Heart left ventricle (tissue), 16 donors: Measurements from ENCODE around the gene RFX7. TPM values are rescaled to one million over a fixed set of nuclear protein-coding genes. Genes with fewer than 3 reads are reported as not detected.
"Not testable (repeated sequence)": the region's sequence is repeated elsewhere in the genome, so short reads cannot be mapped to it uniquely, and the experiment has no call there.

Experiments
- ATAC-seq, 4 donors: fragments of 200-7000 bp; cut with Tn5 transposase; one replicate each; pipeline ENCODE4 v1.9.1; 2020 to 2022; ENCODE audit warnings: moderate library complexity in 4 of 4, mild to moderate bottlenecking in 3 of 4, moderate number of reproducible peaks in 1 of 4
- DNase-seq, 5 donors: peaks; one replicate each; pipeline ENCODE4 v3.0.0-alpha.2; 2020
- H3K27ac ChIP-seq, 12 donors: fragments of 200-600 bp; sonication (generic) in 4 of 12; one replicate each; pipeline versions ENCODE4 v1.5.0 to v1.8.0; 2016 to 2022; ENCODE audit warnings: mild to moderate bottlenecking in 2 of 12
- H3K27me3 ChIP-seq, 9 donors: fragments of 200-600 bp; sonication (generic) in 2 of 9; one replicate each; pipeline versions ENCODE4 v1.5.1 to v1.8.0; 2016 to 2022; ENCODE audit warnings: mild to moderate bottlenecking in 3 of 9
- H3K36me3 ChIP-seq, 9 donors: fragments of 200-600 bp; sonication (generic) in 2 of 9; one replicate each; pipeline versions ENCODE4 v1.5.0 to v1.8.0; 2018 to 2022; ENCODE audit warnings: mild to moderate bottlenecking in 2 of 9
- H3K4me1 ChIP-seq, 12 donors: fragments of 200-600 bp; sonication (generic) in 4 of 12; one replicate each; pipeline versions ENCODE4 v1.5.0 to v1.8.0; 2016 to 2022; ENCODE audit warnings: mild to moderate bottlenecking in 3 of 12
- H3K4me3 ChIP-seq, 12 donors: fragments of 200-600 bp; sonication (generic) in 4 of 12; one replicate each; pipeline versions ENCODE4 v1.5.0 to v1.8.0; 2017 to 2022; ENCODE audit warnings: mild to moderate bottlenecking in 9 of 12, moderate library complexity in 4 of 12
- H3K9me3 ChIP-seq, 12 donors: fragments of 200-600 bp; sonication (generic) in 4 of 12; one replicate each; pipeline versions ENCODE4 v1.5.0 to v1.8.0; 2016 to 2022; ENCODE audit warnings: mild to moderate bottlenecking in 1 of 12
- CTCF ChIP-seq, 12 donors: fragments of 200-600 bp; sonication (generic) in 4 of 12; IDR thresholded peaks; one replicate each; pipeline versions ENCODE4 v1.5.0 to v1.8.0; 2018 to 2022; ENCODE audit warnings: antibody characterized with exemption in 12 of 12, mild to moderate bottlenecking in 5 of 12
- POLR2A ChIP-seq, 2 donors: fragments of 450-650 bp; IDR thresholded peaks; one replicate each; pipeline ENCODE4 v1.6.1; 2017; ENCODE audit warnings: antibody characterized with exemption in 2 of 2, mild to moderate bottlenecking in 2 of 2, moderate library complexity in 2 of 2
- WGBS, 4 donors: extraction: QIAGEN DNeasy Blood & Tissue Kit in 2 of 4; methylation state at CpG; one replicate each; pipeline versions ENCODE4 v1.1.5 to v1.1.7; 2013 to 2018; 5-methylcytosine and 5-hydroxymethylcytosine counted together
- intact Hi-C, 10 donors: fragments of 100-400 bp; cut with DNase I; formaldehyde crosslinking; loops; one replicate each; pipeline versions ENCODE4 v1.11.1 to v1.14.2; 2022
- polyA plus RNA-seq, 2 donors: library from polyadenylated mRNA; stranded (reverse); fragments of 200-250 nt; gene quantifications; one replicate each; pipeline ENCODE4 v1.2.3, GENCODE V29; 2013
- total RNA-seq, 9 donors: library from RNA; depleted of rRNA in 2 of 9; stranded (reverse); fragments of >200 nt in 2 of 9; fragmentation: NEBNext Ultra II Directional in 3 of 9; extraction: Animal tissue kit (Norgen Biotek cat#: 25700) in 3 of 9; gene quantifications; one replicate each; pipeline versions ENCODE4 v1.1.0 to v1.2.4, GENCODE V29; 2016 to 2023
- donor health status: ischemic (EF 13 %, LVEDD 7.1; RV severe dilation, severe dysfunction).
- donor health status: healthy with polysubstance abuse.
- donor health status: DM: no; HTN: yes; CAD: no.
- donor health status: DM: no; HTN: no; CAD: no.
- donor health status: ischemic (EF 25% LVEDD 6.9; RV normal size, moderate dysfunction).
- donor health status: ischemic (EF 25% LVEDD 5.7; RV mildly dilated, moderate dysfunction).
- donor health status: healthy.
- donor health status: DM: yes; HTN: yes; CAD: no.
- donor health status: ischemic (EF 35%, LVEDD 5.7; RV mildly dilated, moderate dysfunction).
- donor health status: nonischemic (EF 11% LVEDD 7.7; RV severe dilation, severe dysfunction).
- donor health status: DM: yes; HTN: yes; CAD: no.
- donor health status: PGD.
- donor health status: ischemic (EF 29% LVEDD 5.4; RV normal size, mild dysfunction).
- donor health status: nonischemic (EF 23%, LVEDD 6.1; RV moderate dilation, normal function).

RFX7 gene
- total and polyA plus RNA-seq, 11 donors, result 0.91 to 15.2 (median 7.6) TPM

- no peak overlapping the region for H3K27ac ChIP-seq
- peaks cover 0 to 29% (median 4%) of the 10 kb centered on the region in 12 donors for H3K9me3 ChIP-seq
- intact Hi-C loops, result no loop called here
- no peaks in the 10 kb centered on the region for H3K36me3 ChIP-seq
- TF ChIP-seq CTCF (IDR thresholded peaks at IDR 0.05), result no peak
- TF ChIP-seq POLR2A (IDR thresholded peaks at IDR 0.05), result no peak
- DNase-seq, result no peak
- H3K4me3 ChIP-seq, result no peak overlapping the region
- no peaks in the 10 kb centered on the region for H3K27me3 ChIP-seq
- no peaks in the 10 kb centered on the region for H3K4me1 ChIP-seq
- WGBS, 4 donors, result 67 to 69% (median 67%) methylated on average over 4 of the region's 4 CpGs
- no peak for ATAC-seq
Observed at GRCh38 chr15:56261854-56262509, 18.3 kb upstream of the RFX7 start.

GRCh38 chr15:56257306-56257705, 13.6 kb upstream of the RFX7 start:
- 88 to 96% (median 92%) methylated on average over 1 of the region's 1 CpG for WGBS, 4 donors
- intact Hi-C loops, result loop anchor here in 1 of 10 donors (10.0 kb wide), 1 partner anchor 157 kb away; no protein-coding TSS in a partner anchor
- not testable (repeated sequence) for H3K36me3 ChIP-seq, H3K27ac ChIP-seq, ATAC-seq, H3K4me3 ChIP-seq, H3K4me1 ChIP-seq, DNase-seq, H3K27me3 ChIP-seq
- H3K9me3 ChIP-seq, result peaks cover 0 to 29% (median 4%) of the 10 kb centered on the region in 12 donors

- Histone ChIP-seq H3K4me3 (no peak overlapping the region), H3K27ac (no peak overlapping the region), H3K36me3 (no peaks in the 10 kb centered on the region), H3K9me3 (peaks cover 0 to 11% (median 2%) of the 10 kb centered on the region in 12 donors), H3K4me1 (peaks cover 0 to 7% (median 0%) of the 10 kb centered on the region in 12 donors), H3K27me3 (peaks cover 0 to 5% (median 0%) of the 10 kb centered on the region in 9 donors)
- TF ChIP-seq CTCF (IDR thresholded peaks at IDR 0.05) (no peak), POLR2A (IDR thresholded peaks at IDR 0.05) (no peak)
- DNase-seq, result no peak
- ATAC-seq, result no peak
- intact Hi-C loops, result loop anchor here in 1 of 10 donors (10.0 kb wide), 1 partner anchor 161 kb away; no protein-coding TSS in a partner anchor
Observed at GRCh38 chr15:56254265-56254664, 10.6 kb upstream of the RFX7 start.

DNA sequence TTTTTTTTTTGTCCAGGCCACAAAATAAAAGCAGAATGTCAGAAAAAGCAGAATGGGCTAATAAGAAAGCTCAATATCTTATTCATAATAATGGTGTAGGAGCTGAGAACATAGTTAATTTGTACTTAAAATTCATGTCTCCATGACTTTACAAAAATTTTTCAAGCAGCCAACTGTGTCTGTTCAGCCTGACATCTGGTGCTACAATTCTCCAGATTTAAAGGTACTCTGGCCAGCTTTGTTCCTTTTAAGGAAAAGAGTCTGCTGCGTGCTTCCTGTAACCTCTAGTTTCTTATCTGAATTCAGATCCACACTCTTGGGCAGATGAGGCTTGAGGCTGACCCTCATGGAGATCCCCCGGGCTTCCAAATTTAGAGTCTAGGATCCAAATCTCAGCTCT, 8.7 kb upstream of the RFX7 start:
- 21 to 36% (median 29%) methylated on average over 2 of the region's 2 CpGs for WGBS, 4 donors
- Histone ChIP-seq H3K27ac (no peak overlapping the region), H3K9me3 (peaks cover 0 to 1% (median 0%) of the 10 kb centered on the region in 12 donors), H3K4me3 (no peak overlapping the region), H3K4me1 (peaks cover 0 to 7% (median 0%) of the 10 kb centered on the region in 12 donors), H3K27me3 (peaks cover 0 to 5% (median 0%) of the 10 kb centered on the region in 9 donors), H3K36me3 (no peaks in the 10 kb centered on the region)
- peak in 1 of 4 donors; percentile 24 for ATAC-seq
- no peak for DNase-seq
- intact Hi-C loops, result loop anchor here in 1 of 10 donors (10.0 kb wide), 1 partner anchor 162 kb away; no protein-coding TSS in a partner anchor
- TF ChIP-seq POLR2A (IDR thresholded peaks at IDR 0.05) (no peak), CTCF (IDR thresholded peaks at IDR 0.05) (no peak)
